Fibroblast of lung (primary cell): Measurements from ENCODE around the gene PALLD.

Source experiments
- EZH2 ChIP-seq: IDR thresholded peaks from 2 replicates; pipeline ENCODE4 v1.5.1; 2012; ENCODE audit warnings: low read length, control low read depth, mild to moderate bottlenecking; ENCODE audit errors: missing control alignments
- TF ChIP-seq, protein P1 (sequence below), 2 donors: IDR thresholded peaks in 1 of 2; conservative IDR thresholded peaks in 1 of 2; 1 replicate in 1 of 2; 2 replicates in 1 of 2; pipeline ENCODE4 v1.5.1; 2011 to 2012; ENCODE audit warnings: low read length in 2 of 2, control low read depth in 1 of 2, inconsistent platforms in 1 of 2, low read depth in 1 of 2, mild to moderate bottlenecking in 1 of 2

DNA sequence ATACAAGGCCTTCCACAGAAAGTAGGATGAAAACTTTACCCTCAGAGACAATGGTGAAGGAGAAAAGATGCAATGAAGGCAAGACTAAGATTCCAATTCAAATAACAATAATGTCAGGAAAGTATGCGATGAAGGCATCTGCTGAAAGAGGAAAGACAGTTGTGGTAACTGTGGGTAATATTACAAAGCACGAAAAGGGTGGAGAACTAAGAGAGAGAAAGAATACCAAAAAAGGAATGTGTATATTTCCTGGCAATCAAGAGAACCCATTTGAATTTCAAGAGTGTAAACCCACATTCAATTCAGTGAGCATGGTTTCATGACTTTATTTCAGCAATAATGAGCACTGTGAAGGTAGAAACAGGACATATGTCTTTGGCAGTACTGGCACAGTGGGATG lies 225.5 kb downstream of the PALLD start:
- TF ChIP-seq, protein P1, sequence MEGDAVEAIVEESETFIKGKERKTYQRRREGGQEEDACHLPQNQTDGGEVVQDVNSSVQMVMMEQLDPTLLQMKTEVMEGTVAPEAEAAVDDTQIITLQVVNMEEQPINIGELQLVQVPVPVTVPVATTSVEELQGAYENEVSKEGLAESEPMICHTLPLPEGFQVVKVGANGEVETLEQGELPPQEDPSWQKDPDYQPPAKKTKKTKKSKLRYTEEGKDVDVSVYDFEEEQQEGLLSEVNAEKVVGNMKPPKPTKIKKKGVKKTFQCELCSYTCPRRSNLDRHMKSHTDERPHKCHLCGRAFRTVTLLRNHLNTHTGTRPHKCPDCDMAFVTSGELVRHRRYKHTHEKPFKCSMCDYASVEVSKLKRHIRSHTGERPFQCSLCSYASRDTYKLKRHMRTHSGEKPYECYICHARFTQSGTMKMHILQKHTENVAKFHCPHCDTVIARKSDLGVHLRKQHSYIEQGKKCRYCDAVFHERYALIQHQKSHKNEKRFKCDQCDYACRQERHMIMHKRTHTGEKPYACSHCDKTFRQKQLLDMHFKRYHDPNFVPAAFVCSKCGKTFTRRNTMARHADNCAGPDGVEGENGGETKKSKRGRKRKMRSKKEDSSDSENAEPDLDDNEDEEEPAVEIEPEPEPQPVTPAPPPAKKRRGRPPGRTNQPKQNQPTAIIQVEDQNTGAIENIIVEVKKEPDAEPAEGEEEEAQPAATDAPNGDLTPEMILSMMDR (conservative IDR thresholded peaks at IDR 0.05 in 1 of 2, IDR thresholded peaks at IDR 0.05 in 1 of 2; ENCODE audit: low read depth in 1 of 2, low read length in 2 of 2): no peak
- TF ChIP-seq EZH2: no peak
